ENCODE measurements around the gene GRAP2.
A peak's percentile ranks its signal among the peaks of the same experiment; 100 is the strongest.

Gene GRAP2

GRCh38 chr22:39908136-39908535 is 7.3 kb downstream of the GRAP2 start:
- peak overlapping the region; percentile 97 for H3K27ac Mint-ChIP-seq
- DNase-seq, result no peak
- peaks cover 83% of the 10 kb centered on the region for H3K4me1 Mint-ChIP-seq (ENCODE audit: low read depth)
- peaks cover 3% of the 10 kb centered on the region for H3K9me3 Mint-ChIP-seq
- peak overlapping the region; percentile 77 for H3K4me3 Mint-ChIP-seq
- peaks cover 11% of the 10 kb centered on the region for H3K36me3 Mint-ChIP-seq (ENCODE audit: low read depth)
- no peaks in the 10 kb centered on the region for H3K27me3 Mint-ChIP-seq

- Mint-ChIP-seq H3K4me3 (peak overlapping the region; percentile 77), H3K4me1 (ENCODE audit: low read depth) (peaks cover 88% of the 10 kb centered on the region), H3K27me3 (no peaks in the 10 kb centered on the region), H3K36me3 (ENCODE audit: low read depth) (peaks cover 10% of the 10 kb centered on the region), H3K9me3 (peaks cover 3% of the 10 kb centered on the region), H3K27ac (peak overlapping the region; percentile 97)
- no peak for DNase-seq
These were observed 7.9 kb downstream of the GRAP2 start for GRCh38 chr22:39908737-39909136.

GRCh38 chr22:39910876-39911613 is 10.2 kb downstream of the GRAP2 start:
- peaks cover 3% of the 10 kb centered on the region for H3K9me3 Mint-ChIP-seq
- peaks cover 95% of the 10 kb centered on the region for H3K4me1 Mint-ChIP-seq (ENCODE audit: low read depth)
- peak overlapping the region; percentile 97 for H3K27ac Mint-ChIP-seq
- H3K36me3 Mint-ChIP-seq (ENCODE audit: low read depth), result peaks cover 6% of the 10 kb centered on the region
- no peaks in the 10 kb centered on the region for H3K27me3 Mint-ChIP-seq
- DNase-seq, result no peak
- peak overlapping the region; percentile 77 for H3K4me3 Mint-ChIP-seq

- H3K36me3 Mint-ChIP-seq (ENCODE audit: low read depth), result peaks cover 6% of the 10 kb centered on the region
- peaks cover 96% of the 10 kb centered on the region for H3K4me1 Mint-ChIP-seq (ENCODE audit: low read depth)
- H3K9me3 Mint-ChIP-seq, result peaks cover 3% of the 10 kb centered on the region
- peak overlapping the region; percentile 71 for H3K4me3 Mint-ChIP-seq
- DNase-seq, result no peak
- H3K27ac Mint-ChIP-seq, result peak overlapping the region; percentile 97
- H3K27me3 Mint-ChIP-seq, result no peaks in the 10 kb centered on the region
These were observed 12.4 kb downstream of the GRAP2 start for GRCh38 chr22:39913321-39913720.

- Mint-ChIP-seq H3K27me3 (no peaks in the 10 kb centered on the region), H3K4me3 (peak overlapping the region; percentile 71), H3K9me3 (peaks cover 3% of the 10 kb centered on the region), H3K4me1 (ENCODE audit: low read depth) (peaks cover 95% of the 10 kb centered on the region), H3K27ac (peak overlapping the region; percentile 97), H3K36me3 (ENCODE audit: low read depth) (peaks cover 6% of the 10 kb centered on the region)
- DNase-seq, result no peak
These were observed 13.0 kb downstream of the GRAP2 start for GRCh38 chr22:39913886-39914285.

- no peak for DNase-seq
- H3K4me1 Mint-ChIP-seq (ENCODE audit: low read depth), result peaks cover 94% of the 10 kb centered on the region
- peak overlapping the region; percentile 71 for H3K4me3 Mint-ChIP-seq
- peaks cover 3% of the 10 kb centered on the region for H3K9me3 Mint-ChIP-seq
- H3K27me3 Mint-ChIP-seq, result no peaks in the 10 kb centered on the region
- peaks cover 6% of the 10 kb centered on the region for H3K36me3 Mint-ChIP-seq (ENCODE audit: low read depth)
- H3K27ac Mint-ChIP-seq, result peak overlapping the region; percentile 97
These were observed 13.7 kb downstream of the GRAP2 start for GRCh38 chr22:39914584-39914983.

- H3K4me3 Mint-ChIP-seq, result peak overlapping the region; percentile 71
- H3K27me3 Mint-ChIP-seq, result no peaks in the 10 kb centered on the region
These were observed 14.4 kb downstream of the GRAP2 start for GRCh38 chr22:39915295-39915726.

GRCh38 chr22:39916496-39916895 is 15.6 kb downstream of the GRAP2 start:
- Mint-ChIP-seq H3K27ac (peak overlapping the region; percentile 93), H3K4me3 (peak overlapping the region; percentile 71), H3K27me3 (no peaks in the 10 kb centered on the region), H3K9me3 (no peaks in the 10 kb centered on the region), H3K36me3 (ENCODE audit: low read depth) (peaks cover 3% of the 10 kb centered on the region), H3K4me1 (ENCODE audit: low read depth) (peaks cover 94% of the 10 kb centered on the region)
- no peak for DNase-seq

More at GRCh38 chr22:39915295-39915726, 14.4 kb downstream of the GRAP2 start:
- Mint-ChIP-seq H3K27ac (peak overlapping the region; percentile 93), H3K9me3 (no peaks in the 10 kb centered on the region), H3K36me3 (ENCODE audit: low read depth) (peaks cover 3% of the 10 kb centered on the region), H3K4me1 (ENCODE audit: low read depth) (peaks cover 94% of the 10 kb centered on the region)
- no peak for DNase-seq

- peak overlapping the region; percentile 90 for H3K27ac Mint-ChIP-seq
- peak overlapping the region; percentile 65 for H3K4me3 Mint-ChIP-seq
- H3K27me3 Mint-ChIP-seq, result no peaks in the 10 kb centered on the region
- no peaks in the 10 kb centered on the region for H3K9me3 Mint-ChIP-seq
- H3K36me3 Mint-ChIP-seq (ENCODE audit: low read depth), result peaks cover 3% of the 10 kb centered on the region
- H3K4me1 Mint-ChIP-seq (ENCODE audit: low read depth), result peaks cover 92% of the 10 kb centered on the region
- no peak for DNase-seq
These were observed 16.3 kb downstream of the GRAP2 start for GRCh38 chr22:39917197-39917643.

GRCh38 chr22:39917776-39918495 is 17.1 kb downstream of the GRAP2 start:
- H3K27me3 Mint-ChIP-seq, result no peaks in the 10 kb centered on the region
- peak overlapping the region; percentile 90 for H3K27ac Mint-ChIP-seq
- no peaks in the 10 kb centered on the region for H3K9me3 Mint-ChIP-seq
- H3K4me1 Mint-ChIP-seq (ENCODE audit: low read depth), result peaks cover 91% of the 10 kb centered on the region
- H3K36me3 Mint-ChIP-seq (ENCODE audit: low read depth), result peaks cover 3% of the 10 kb centered on the region
- DNase-seq, result no peak
- H3K4me3 Mint-ChIP-seq, result peak overlapping the region; percentile 65

- peak; percentile 81 for DNase-seq
- peak overlapping the region; percentile 72 for H3K4me3 Mint-ChIP-seq
These were observed 19.4 kb downstream of the GRAP2 start for GRCh38 chr22:39920134-39920743.

GRCh38 chr22:39923696-39924095 is 22.8 kb downstream of the GRAP2 start:
- no peaks in the 10 kb centered on the region for H3K27me3 Mint-ChIP-seq
- no peaks in the 10 kb centered on the region for H3K9me3 Mint-ChIP-seq
- H3K27ac Mint-ChIP-seq, result no peak overlapping the region
- no peak overlapping the region for H3K4me3 Mint-ChIP-seq
- peaks cover 70% of the 10 kb centered on the region for H3K4me1 Mint-ChIP-seq (ENCODE audit: low read depth)
- no peak for DNase-seq
- peaks cover 15% of the 10 kb centered on the region for H3K36me3 Mint-ChIP-seq (ENCODE audit: low read depth)

More at GRCh38 chr22:39920134-39920743, 19.4 kb downstream of the GRAP2 start:
- H3K4me1 Mint-ChIP-seq (ENCODE audit: low read depth), result peaks cover 92% of the 10 kb centered on the region
- H3K36me3 Mint-ChIP-seq (ENCODE audit: low read depth), result peaks cover under 1% of the 10 kb centered on the region
- no peaks in the 10 kb centered on the region for H3K27me3 Mint-ChIP-seq
- H3K27ac Mint-ChIP-seq, result peak overlapping the region; percentile 98
- no peaks in the 10 kb centered on the region for H3K9me3 Mint-ChIP-seq

- Mint-ChIP-seq H3K36me3 (ENCODE audit: low read depth) (peaks cover 15% of the 10 kb centered on the region), H3K27ac (no peak overlapping the region), H3K9me3 (no peaks in the 10 kb centered on the region), H3K27me3 (no peaks in the 10 kb centered on the region), H3K4me3 (no peak overlapping the region), H3K4me1 (ENCODE audit: low read depth) (peaks cover 66% of the 10 kb centered on the region)
- DNase-seq, result no peak
These were observed 23.4 kb downstream of the GRAP2 start for GRCh38 chr22:39924286-39924685.

- Mint-ChIP-seq H3K36me3 (ENCODE audit: low read depth) (peaks cover 15% of the 10 kb centered on the region), H3K27ac (no peak overlapping the region), H3K9me3 (no peaks in the 10 kb centered on the region), H3K4me3 (no peak overlapping the region), H3K4me1 (ENCODE audit: low read depth) (peaks cover 56% of the 10 kb centered on the region), H3K27me3 (no peaks in the 10 kb centered on the region)
- no peak for DNase-seq
These were observed 24.4 kb downstream of the GRAP2 start for GRCh38 chr22:39925273-39925672.

Data from activated T-cell treated with anti-CD3 and anti-CD28 coated beads, Interleukin-2, amount 50 U/mL, for 24 hours (primary cell).